ENCODE data around the gene AGPAT1. TPM values are rescaled to one million over a fixed set of nuclear protein-coding genes. Genes with fewer than 3 reads are reported as not detected.

The AGPAT1 gene
- total RNA-seq, 1 donor from 2014 or later: 76.3 TPM

DNA sequence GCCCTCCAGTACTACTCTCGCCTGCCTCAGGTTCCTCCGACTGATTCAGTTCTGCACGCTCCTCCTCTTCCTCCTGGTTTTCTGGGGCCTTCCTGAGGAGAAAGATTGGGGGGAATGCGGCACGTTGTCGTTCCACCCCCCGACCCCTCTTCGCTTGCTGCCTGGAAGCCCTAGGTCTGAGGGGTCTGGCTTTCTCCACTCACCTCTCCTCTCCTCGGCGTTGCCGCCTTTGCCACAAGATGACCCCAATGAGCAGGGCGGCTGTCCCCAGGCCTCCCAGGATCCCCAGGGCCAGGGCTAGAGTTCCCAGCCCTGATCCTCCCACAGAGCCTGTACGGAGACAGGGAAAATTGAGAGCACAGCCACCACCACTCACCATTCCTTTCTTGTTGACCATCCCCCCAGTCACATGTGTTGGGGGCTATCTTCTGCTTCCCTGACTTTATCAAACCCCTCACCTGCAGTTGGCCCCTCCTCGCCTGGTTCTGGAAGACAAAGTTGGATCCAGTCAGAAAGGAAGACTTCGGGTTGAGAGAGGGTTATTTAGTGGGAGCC lies 5.3 kb upstream of the AGPAT1 start:
- peaks cover 36% of the 10 kb centered on the region for H3K4me1 Mint-ChIP-seq (ENCODE audit: unreplicated experiment)
- no peaks in the 10 kb centered on the region for H3K27me3 Mint-ChIP-seq
- no peak for TF ChIP-seq CTCF (conservative IDR thresholded peaks at IDR 0.05)
- DNase-seq (ENCODE audit: extremely low spot score, unreplicated experiment): no peak
- peak overlapping the region; percentile 4 for H3K4me3 Mint-ChIP-seq
- H3K9me3 Mint-ChIP-seq: no peaks in the 10 kb centered on the region
- H3K27ac Mint-ChIP-seq: no peak overlapping the region
- H3K36me3 Mint-ChIP-seq: peaks cover 21% of the 10 kb centered on the region

DNA sequence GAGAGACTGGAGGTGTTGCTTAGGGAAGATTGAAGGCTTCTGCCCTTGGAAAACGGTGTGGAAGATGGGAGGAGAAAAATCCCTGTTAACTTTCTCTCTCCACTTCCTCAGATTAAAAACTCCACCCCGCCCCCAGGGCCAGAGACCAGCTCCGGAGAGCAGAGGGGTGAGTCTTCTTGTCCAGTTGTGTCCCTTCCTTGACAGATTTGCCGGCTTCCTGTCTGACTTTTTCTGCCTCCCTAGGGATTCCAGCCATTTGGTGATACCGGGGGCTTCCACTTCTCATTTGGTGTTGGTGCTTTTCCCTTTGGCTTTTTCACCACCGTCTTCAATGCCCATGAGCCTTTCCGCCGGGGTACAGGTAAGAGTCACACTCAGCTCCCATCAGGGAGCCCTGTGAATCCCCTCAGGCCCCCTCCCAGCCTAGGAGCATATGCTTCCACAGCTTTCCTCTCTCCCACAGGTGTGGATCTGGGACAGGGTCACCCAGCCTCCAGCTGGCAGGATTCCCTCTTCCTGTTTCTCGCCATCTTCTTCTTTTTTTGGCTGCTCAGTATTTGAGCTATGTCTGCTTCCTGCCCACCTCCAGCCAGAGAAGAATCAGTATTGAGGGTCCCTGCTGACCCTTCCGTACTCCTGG lies 4.0 kb upstream of the AGPAT1 start:
- DNase-seq (ENCODE audit: extremely low spot score, unreplicated experiment): no peak
- Mint-ChIP-seq H3K27me3 (no peaks in the 10 kb centered on the region), H3K9me3 (no peaks in the 10 kb centered on the region), H3K36me3 (peaks cover 16% of the 10 kb centered on the region), H3K4me3 (peak overlapping the region; percentile 98), H3K4me1 (ENCODE audit: unreplicated experiment) (peaks cover 28% of the 10 kb centered on the region), H3K27ac (no peak overlapping the region)
- no peak for TF ChIP-seq CTCF (conservative IDR thresholded peaks at IDR 0.05)

GRCh38 chr6:32178547-32179440 lies 2.9 kb upstream of the AGPAT1 start:
- no peak for DNase-seq (ENCODE audit: extremely low spot score, unreplicated experiment)
- Mint-ChIP-seq H3K9me3 (no peaks in the 10 kb centered on the region), H3K36me3 (peaks cover 16% of the 10 kb centered on the region), H3K27ac (peak overlapping the region; percentile 95), H3K4me3 (peak overlapping the region; percentile 98), H3K27me3 (no peaks in the 10 kb centered on the region), H3K4me1 (ENCODE audit: unreplicated experiment) (peaks cover 35% of the 10 kb centered on the region)
- TF ChIP-seq CTCF (conservative IDR thresholded peaks at IDR 0.05): no peak

DNA sequence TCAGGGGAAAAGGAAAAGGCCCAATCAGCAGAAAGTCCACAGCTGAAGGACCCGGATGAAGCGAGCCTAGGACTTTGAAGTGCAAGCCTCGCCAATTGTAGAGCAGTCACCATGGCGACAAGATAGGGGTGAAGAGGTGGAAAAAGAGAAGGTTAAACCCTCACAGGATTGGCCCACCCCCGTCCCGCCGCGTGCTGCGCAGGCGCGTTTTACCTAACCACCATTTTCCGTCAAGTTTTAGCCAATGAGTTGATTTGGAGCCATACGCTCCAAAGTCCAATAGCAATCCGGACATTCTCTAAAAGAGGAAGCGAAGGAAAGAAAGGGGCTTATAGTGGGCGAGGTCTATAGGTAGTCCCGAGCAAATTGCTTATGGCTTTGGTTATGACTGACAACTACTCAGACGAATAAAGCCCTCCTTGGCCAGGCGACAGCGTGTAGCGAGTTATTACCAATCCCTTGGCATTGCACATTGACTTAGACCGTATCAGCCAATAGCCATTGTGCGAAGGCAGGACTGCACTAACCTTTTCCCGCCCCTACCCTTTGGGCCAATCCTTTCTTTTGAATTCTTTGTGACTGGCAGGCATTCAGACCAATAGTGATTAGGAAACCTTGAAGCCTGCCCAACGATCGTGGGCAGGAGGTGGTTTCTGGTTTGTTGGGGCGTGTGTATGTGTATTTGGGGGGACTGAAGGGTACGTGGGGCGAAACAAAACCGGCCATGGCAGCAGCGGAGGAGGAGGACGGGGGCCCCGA lies 2.1 kb upstream of the AGPAT1 start, which contains the start of gene RNF5:
Gene RNF5 (plus strand): TSS at position 618 of the 759 bp plus-strand sequence. CDS start 107 bp downstream, at position 725.
- DNase-seq (ENCODE audit: extremely low spot score, unreplicated experiment): peak; percentile 92
- Mint-ChIP-seq H3K36me3 (peaks cover 16% of the 10 kb centered on the region), H3K27ac (peak within 1 kb of the TSS; percentile 95), H3K27me3 (no peaks in the 10 kb centered on the region), H3K4me1 (ENCODE audit: unreplicated experiment) (peaks cover 43% of the 10 kb centered on the region), H3K4me3 (peak within 1 kb of the TSS; percentile 98), H3K9me3 (no peaks in the 10 kb centered on the region)
- TF ChIP-seq CTCF (conservative IDR thresholded peaks at IDR 0.05): no peak

GRCh38 chr6:32177183-32177787 lies 1.4 kb upstream of the AGPAT1 start:
- peaks cover 16% of the 10 kb centered on the region for H3K36me3 Mint-ChIP-seq
- peak overlapping the region; percentile 98 for H3K4me3 Mint-ChIP-seq
- peak overlapping the region; percentile 95 for H3K27ac Mint-ChIP-seq
- no peak for DNase-seq (ENCODE audit: extremely low spot score, unreplicated experiment)
- peaks cover 48% of the 10 kb centered on the region for H3K4me1 Mint-ChIP-seq (ENCODE audit: unreplicated experiment)
- no peak for TF ChIP-seq CTCF (conservative IDR thresholded peaks at IDR 0.05)
- no peaks in the 10 kb centered on the region for H3K27me3 Mint-ChIP-seq
- H3K9me3 Mint-ChIP-seq: no peaks in the 10 kb centered on the region
